ENCODE measurements around the gene RAB7A.
A peak's percentile ranks its signal among the peaks of the same experiment; 100 is the strongest.

Gene RAB7A

DNA sequence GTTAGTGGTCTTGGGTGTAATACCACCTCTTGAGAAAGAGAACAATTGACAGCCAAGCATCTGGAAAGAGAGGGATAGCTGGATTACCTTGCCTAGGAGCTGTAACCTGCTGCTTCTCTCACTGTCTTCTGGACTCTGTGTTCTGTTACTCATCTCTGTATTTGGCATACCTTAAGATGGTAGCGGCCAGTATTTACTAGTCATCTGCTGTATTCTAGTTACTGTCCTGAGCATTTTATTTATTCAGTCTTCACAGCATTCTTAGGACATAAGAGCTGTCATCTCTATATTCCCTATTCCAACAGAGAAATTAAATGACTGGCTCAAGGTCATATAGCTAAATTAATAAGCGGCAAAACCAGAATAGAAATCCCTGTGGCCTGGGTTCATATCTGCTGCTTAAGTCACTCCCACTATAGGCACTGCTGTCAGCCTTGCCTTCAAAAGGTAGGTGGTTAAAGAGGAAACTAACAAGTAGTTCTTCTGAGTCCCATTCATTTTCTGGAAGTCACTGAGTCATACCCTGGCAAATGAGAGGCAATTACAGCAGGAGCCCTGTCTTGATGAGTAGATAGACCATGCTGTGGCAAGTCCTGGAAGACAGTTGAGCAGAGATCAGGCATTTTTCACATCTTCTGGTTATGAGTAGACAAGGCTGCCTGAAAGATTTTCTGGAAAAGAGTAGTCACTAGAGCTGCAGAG lies 68.2 kb downstream of the RAB7A start:
- no peak for DNase-seq

DNA sequence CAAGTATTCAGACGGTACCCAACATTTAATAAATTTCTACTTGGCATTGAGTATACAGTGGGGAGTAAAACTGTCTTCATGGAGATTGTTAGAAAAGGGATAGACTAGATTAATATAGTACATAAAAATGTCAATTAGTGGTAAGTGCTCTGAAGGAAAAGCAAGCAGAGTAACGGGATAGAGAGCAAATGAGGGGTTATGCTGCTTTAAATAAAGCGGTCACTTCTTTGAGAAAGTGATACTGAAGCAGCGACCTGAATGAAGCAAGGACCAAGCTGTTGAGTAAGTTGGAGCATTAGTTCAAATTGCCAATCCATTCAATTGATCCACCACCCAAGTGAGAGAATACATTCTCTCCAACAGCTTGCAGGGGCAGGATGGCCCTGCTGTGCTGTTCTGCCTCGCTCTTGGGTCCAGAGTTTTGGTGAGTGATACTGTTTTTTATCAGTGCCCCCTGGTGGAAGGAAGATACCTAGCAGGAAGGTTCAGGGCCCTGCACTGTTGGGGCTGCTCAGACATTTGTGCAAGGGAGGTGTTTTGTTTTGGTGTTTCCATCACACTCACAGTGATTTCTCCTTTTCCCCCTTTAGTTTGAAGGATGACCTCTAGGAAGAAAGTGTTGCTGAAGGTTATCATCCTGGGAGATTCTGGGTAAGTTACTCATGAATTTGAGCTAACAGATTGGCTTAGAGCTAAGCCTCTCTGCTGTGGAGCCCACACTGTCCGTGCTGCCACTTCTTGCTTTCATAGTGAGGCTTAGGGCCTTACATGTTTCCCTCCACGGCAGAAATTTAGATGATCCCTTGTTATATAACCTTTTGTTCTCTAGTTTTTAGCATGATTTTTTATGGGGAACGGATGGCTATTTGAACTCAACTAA lies 69.0 kb downstream of the RAB7A start:
- DNase-seq: peak; percentile 56

- DNase-seq: no peak
These were observed 73.7 kb downstream of the RAB7A start for GRCh38 chr3:128799653-128800052.

GRCh38 chr3:128800241-128801187 lies 74.5 kb downstream of the RAB7A start:
- DNase-seq: no peak

DNA sequence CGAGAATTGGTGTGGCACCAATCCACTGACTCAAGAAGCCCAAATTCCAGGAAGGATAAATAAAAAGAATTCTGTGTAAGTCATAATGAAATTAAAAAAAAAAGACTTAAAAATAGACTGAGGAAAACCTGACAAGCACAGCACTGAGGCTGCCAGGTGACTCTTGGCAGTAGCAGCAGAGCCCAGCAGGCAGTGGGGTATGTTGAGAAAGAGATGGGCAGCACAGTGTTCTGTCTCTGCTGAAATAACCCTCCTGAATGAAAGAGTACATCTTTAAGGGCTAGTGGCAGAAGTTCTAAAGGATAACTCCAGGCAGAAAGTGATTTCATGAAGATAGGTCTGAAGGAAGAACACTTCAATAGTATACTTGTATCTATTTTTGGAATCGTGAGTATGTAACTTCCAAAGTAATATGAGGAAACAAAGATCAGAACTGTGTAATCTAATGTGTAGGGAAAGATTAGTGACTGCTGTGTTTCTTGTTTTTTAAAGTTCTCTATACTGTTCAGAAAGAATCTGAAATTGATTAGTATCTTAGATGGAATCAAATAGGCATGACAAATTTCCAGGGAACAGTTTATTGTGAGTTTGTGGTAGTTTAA lies 75.9 kb downstream of the RAB7A start:
- DNase-seq: no peak

- no peak for DNase-seq
These were observed 77.3 kb downstream of the RAB7A start for GRCh38 chr3:128803307-128803706.

DNA sequence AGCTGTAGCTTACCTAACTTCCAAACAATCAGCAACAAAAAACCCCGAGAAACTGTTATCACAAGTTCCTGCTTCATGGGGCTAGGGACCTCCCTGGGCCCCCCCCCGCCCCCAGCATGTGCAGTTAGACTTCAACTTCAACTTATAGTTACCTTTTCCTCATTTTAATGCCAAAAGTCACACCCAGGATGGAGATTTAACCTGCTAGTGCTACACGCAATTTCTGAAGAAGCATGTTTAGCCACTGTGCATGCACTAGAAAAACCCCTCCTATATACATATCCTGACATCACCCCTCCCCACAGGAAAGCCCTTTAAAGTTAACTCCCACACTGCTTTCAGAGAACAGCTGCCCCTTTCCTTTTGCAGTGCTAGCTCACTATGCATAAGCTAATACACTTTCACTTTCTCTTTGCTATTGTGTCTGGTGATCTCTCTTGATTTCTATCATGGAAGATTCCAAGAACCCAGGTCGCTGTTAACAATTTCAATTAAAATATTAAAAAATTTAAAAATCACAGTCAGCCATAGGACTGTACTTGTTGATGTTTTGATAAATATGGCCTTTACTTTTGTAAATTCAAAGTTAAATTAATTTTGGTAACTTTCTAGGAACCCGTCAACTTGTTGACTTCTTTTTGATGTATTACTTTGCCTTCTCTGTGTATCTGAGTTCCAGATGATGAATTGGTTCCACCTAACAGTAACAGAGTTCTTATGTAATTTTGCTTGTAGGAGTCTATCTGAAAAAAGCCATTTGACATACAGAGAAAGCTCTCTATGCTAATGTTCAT lies 78.2 kb downstream of the RAB7A start:
- peak; percentile 40 for DNase-seq

DNA sequence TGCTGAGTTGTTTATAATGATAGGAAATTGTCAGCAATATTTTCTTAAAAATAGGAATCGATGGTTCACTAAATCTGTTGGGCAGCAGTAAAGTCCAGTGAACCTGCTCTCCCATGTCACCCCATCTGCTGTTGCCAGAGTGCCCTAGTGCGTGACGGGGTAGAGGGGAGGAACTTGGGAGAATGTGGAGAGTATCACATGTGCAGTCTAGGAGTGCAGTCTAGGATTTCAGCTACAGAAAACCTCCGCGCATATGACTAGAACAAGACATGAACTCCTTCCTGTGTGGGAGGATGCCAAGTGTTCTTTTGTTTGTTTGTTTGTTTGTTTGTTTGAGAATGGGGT lies 78.8 kb downstream of the RAB7A start:
- DNase-seq: no peak

- no peak for DNase-seq
These were observed 79.8 kb downstream of the RAB7A start for GRCh38 chr3:128805772-128806171.

GRCh38 chr3:128806588-128806987 lies 80.6 kb downstream of the RAB7A start:
- DNase-seq: no peak

GRCh38 chr3:128807186-128807830 lies 81.3 kb downstream of the RAB7A start:
- no peak for DNase-seq

DNA sequence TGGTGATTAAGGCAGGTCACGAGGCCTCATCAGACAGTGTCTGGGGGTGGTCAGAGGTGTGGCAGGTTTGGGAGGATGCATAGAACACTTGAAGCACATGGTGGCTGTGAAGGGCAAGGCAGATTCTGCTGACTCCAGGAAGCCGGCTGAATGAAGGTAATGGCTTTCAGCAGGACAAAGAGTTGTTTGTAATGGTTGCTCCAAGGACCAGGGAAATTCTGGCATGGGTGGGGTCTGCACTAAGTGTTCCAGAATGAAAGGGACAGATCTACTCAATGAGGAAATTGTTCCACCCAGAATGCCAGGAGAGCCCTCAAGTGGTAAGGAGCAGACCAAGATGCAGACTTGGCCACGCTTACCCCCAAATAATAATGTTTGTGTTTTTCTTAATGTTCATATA lies 82.7 kb downstream of the RAB7A start:
- no peak for DNase-seq

GRCh38 chr3:128813097-128813496 lies 87.1 kb downstream of the RAB7A start:
- no peak for DNase-seq

DNA sequence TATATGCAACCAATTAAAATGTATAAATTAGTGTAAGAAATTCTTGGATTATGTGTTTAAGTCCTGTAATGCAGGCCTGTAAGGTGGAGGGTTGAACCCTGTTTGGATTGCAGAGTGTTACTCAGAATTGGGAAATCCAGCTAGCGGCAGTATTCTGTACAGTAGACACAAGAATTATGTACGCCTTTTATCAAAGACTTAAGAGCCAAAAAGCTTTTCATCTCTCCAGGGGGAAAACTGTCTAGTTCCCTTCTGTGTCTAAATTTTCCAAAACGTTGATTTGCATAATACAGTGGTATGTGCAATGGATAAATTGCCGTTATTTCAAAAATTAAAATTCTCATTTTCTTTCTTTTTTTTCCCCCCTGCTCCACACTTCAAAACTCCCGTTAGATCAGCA lies 88.1 kb downstream of the RAB7A start:
- DNase-seq: no peak

GRCh38 chr3:128814519-128815317 lies 88.7 kb downstream of the RAB7A start:
- no peak for DNase-seq

DNA sequence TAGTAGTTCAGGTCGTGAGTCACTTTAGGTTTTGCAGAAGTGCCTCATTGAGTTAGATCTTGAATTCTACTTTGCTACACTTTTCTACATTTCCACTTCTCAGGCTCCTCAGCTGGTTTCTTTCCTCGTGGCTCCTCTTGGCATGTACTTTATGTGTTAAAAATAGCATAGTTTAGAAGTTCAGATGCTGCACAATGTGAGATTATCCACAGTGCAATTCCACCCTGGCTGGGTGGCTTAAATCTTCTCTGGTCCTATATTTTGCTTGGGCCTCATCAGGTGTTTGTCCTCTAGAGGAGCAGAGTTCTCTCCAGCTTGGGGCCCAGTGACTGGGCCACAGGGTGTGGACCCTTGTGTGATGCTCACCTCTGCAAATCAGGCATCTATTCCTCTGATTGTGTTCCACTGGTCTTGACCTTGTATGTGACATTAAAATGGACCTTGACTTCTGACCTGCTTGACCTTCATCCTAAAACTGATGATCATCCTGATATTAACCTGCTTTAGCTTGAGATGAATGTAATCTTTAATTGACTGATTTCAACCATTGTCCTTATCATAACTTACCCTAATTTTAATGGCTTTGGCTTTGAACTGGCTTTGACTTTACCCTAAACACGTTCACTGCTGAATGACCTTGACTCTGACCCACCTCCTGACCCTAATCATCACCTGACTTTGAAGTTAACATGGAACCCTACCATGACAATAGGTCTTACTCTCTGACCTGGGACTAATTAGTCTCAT lies 89.5 kb downstream of the RAB7A start:
- no peak for DNase-seq

GRCh38 chr3:128818186-128818787 lies 92.3 kb downstream of the RAB7A start:
- no peak for DNase-seq

- DNase-seq: no peak
These were observed 94.4 kb downstream of the RAB7A start for GRCh38 chr3:128820252-128820839.

DNA sequence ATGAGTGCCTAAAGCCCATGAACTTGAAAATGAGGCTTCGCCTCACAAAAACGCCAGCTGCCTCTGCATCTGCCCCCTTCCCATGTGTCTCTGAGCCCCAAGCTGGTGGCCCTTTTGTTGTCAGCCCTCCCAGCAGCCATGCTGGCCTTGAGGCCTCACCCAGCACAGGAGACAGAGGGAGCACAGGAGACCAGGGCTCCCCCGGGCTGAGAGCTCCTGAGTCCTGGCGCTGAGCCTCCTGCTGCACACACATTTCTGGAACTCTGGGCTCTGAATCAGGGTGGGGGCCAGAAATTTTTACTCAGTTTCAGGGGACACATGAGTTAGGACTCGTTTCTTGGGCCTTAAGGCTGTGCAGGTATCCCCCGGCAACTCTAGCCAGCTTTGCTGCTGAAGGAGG lies 97.0 kb downstream of the RAB7A start:
- DNase-seq: no peak

Measured in activated T-cell treated with anti-CD3 and anti-CD28 coated beads, Interleukin-2, amount 50 U/mL, for 1 hour (primary cell).